Measurements from ENCODE around the gene TMEM185B.

DNA sequence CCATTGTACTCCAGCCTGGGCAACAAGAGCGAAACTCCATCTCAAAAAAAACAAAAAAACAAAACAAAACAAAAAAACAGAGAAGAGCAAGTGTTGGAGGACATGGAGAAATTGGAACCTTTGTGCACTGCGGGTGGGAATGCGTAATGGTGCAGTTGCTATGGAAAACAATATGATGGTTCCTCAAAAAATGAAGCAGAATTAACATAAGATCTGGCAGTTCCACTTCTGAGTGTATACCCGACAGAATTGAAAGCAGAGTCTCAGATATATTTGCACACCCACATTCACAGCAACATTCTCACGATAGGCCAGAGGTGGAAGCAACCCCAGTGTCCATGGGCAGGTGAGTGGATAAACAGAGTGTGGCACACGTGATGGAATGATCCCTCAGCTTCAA, 18.5 kb upstream of the TMEM185B start:
- TF ChIP-seq GATA3 (IDR thresholded peaks at IDR 0.05; ENCODE audit: low read depth, low read length) = no peak
- no peak for TF ChIP-seq GATA2 (IDR thresholded peaks at IDR 0.05; ENCODE audit: low read depth, low read length)

Measured in SH-SY5Y (cell line).